OCI-LY7 (cell line): Measurements from ENCODE around the gene KRT36. TPM values are rescaled to one million over a fixed set of nuclear protein-coding genes. Genes with fewer than 3 reads are reported as not detected.
A peak's percentile ranks its signal among the peaks of the same experiment; 100 is the strongest.

Source experiments
- BruUV-seq: library from RNA; stranded (reverse); fragments of 400-500 nt; replicated peaks from 2 replicates; lab custom pipeline; 2021; lab: Mats Ljungman, UMichigan
- CTCF ChIA-PET: fragments of 300-600 bp; sonication (Branson Sonifier 250); formaldehyde crosslinking; loops from one replicate; lab custom pipeline; 2022; ENCODE audit warnings: antibody characterized with exemption; ENCODE audit not compliant: unreplicated experiment; lab: Charles Lee
- POLR2A ChIA-PET: fragments of 300-600 bp; sonication (Branson Sonifier 250); formaldehyde crosslinking; loops from one replicate; lab custom pipeline; 2022; ENCODE audit warnings: antibody characterized with exemption; lab: Charles Lee
- DNase-seq: peaks from one replicate; pipeline ENCODE4 v3.0.0-alpha.2; 2015; ENCODE audit warnings: low spot score
- H2AFZ ChIP-seq: fragments of 200-600 bp; sonication (generic), shearing (Covaris generic); 2 replicates; pipeline ENCODE4 v1.6.1; 2014; ENCODE audit warnings: mild to moderate bottlenecking, antibody characterized with exemption, low read length, moderate library complexity
- H3K27ac ChIP-seq: fragments of 200-600 bp; sonication (generic); 2 replicates; pipeline ENCODE4 v1.5.1; 2014; ENCODE audit warnings: mixed run types, low read depth, mild to moderate bottlenecking, moderate library complexity, low read length, inconsistent platforms; ENCODE audit not compliant: poor library complexity, severe bottlenecking
- H3K36me3 ChIP-seq: fragments of 200-600 bp; sonication (generic); 2 replicates; pipeline ENCODE4 v1.6.1; 2014; ENCODE audit warnings: mild to moderate bottlenecking, antibody characterized with exemption, low read length, moderate library complexity, mixed read lengths; ENCODE audit not compliant: insufficient read depth
- H3K4me1 ChIP-seq: fragments of 200-600 bp; sonication (generic); 2 replicates; pipeline ENCODE4 v1.5.1; 2014; ENCODE audit warnings: mild to moderate bottlenecking, low read length; ENCODE audit not compliant: insufficient read depth, poor library complexity, severe bottlenecking
- H3K4me2 ChIP-seq: fragments of 200-600 bp; sonication (generic); 2 replicates; pipeline ENCODE4 v1.6.1; 2014; ENCODE audit warnings: mild to moderate bottlenecking, low read length
- H3K4me3 ChIP-seq: fragments of 200-600 bp; sonication (generic); 2 replicates; pipeline ENCODE4 v1.5.1; 2014; ENCODE audit warnings: mild to moderate bottlenecking, low read depth, low read length; ENCODE audit not compliant: poor library complexity, severe bottlenecking
- H3K79me2 ChIP-seq: fragments of 200-600 bp; sonication (generic); 2 replicates; pipeline ENCODE4 v1.6.1; 2016; ENCODE audit warnings: low read depth, mild to moderate bottlenecking, low read length, moderate library complexity, mixed read lengths; ENCODE audit not compliant: insufficient read depth
- H3K9me2 ChIP-seq: fragments of 200-600 bp; sonication (generic); 2 replicates; pipeline ENCODE4 v1.6.1; 2016; ENCODE audit warnings: mild to moderate bottlenecking, low read length, mixed read lengths; ENCODE audit not compliant: insufficient read depth
- H3K9me3 ChIP-seq: fragments of 200-600 bp; sonication (generic); 2 replicates; pipeline ENCODE4 v1.6.1; 2014; ENCODE audit warnings: mild to moderate bottlenecking, mixed run types, low read length, mixed read lengths
- H4K20me1 ChIP-seq: fragments of 200-600 bp; sonication (generic); 2 replicates; pipeline ENCODE4 v1.6.1; 2014; ENCODE audit warnings: mild to moderate bottlenecking, antibody characterized with exemption, low read length, moderate library complexity, mixed read lengths; ENCODE audit not compliant: insufficient read depth
- CTCF ChIP-seq: fragments of 200-600 bp; sonication (generic); conservative IDR thresholded peaks from 2 replicates; pipeline ENCODE4 v1.5.1; 2014; ENCODE audit warnings: mild to moderate bottlenecking, antibody characterized with exemption, low read length, moderate library complexity, mixed read lengths
- EZH2phosphoT487 ChIP-seq: fragments of 200-600 bp; sonication (generic); IDR thresholded peaks from 2 replicates; pipeline ENCODE4 v1.6.1; 2018; ENCODE audit warnings: low read depth, borderline replicate concordance, mild to moderate bottlenecking, mixed run types, antibody characterized with exemption, low read length, moderate library complexity, mixed read lengths
- intact Hi-C: fragments of 100-400 bp; cut with micrococcal nuclease; formaldehyde crosslinking; loops from one replicate; pipeline ENCODE4 v1.10.0; 2022; ENCODE audit not compliant: unreplicated experiment
- microRNA-seq: library from miRNA; unstranded; fragments of <30 nt; microRNA quantifications from one replicate; pipeline ENCODE4 v1.2.0, GENCODE V29; 2022; ENCODE audit warnings: borderline replicate concordance
- small RNA-seq: library from RNA; depleted of rRNA; stranded (forward); fragments of <200 nt; gene quantifications from one replicate; pipeline ENCODE3, GENCODE V24; 2014
- total RNA-seq, 2 experiments: library from RNA; depleted of rRNA in 1 of 2; stranded (reverse); fragments of >200 nt in 1 of 2; shearing (Covaris generic) in 1 of 2; gene quantifications; 2 replicates each; pipeline ENCODE4 v1.2.3, GENCODE V29; 2014 to 2022

KRT36 gene
- total RNA-seq, 2 experiments from 2014 or later, result not detected

- ChIA-PET POLR2A (no interaction called here), CTCF (no interaction called here)
- no peak overlapping the region for H3K4me2 ChIP-seq
- H3K9me2 ChIP-seq, result no peaks in the 10 kb centered on the region
- H3K4me3 ChIP-seq, result no peak overlapping the region
- no peak overlapping the region for H2AFZ ChIP-seq
- H3K79me2 ChIP-seq, result no peaks in the 10 kb centered on the region
- no peak overlapping the region for H3K27ac ChIP-seq
- H3K36me3 ChIP-seq, result no peaks in the 10 kb centered on the region
- BruUV-seq, result no TSS peak
- no peaks in the 10 kb centered on the region for H3K4me1 ChIP-seq
- DNase-seq, result no peak
- H3K9me3 ChIP-seq, result no peaks in the 10 kb centered on the region
- H4K20me1 ChIP-seq, result no peaks in the 10 kb centered on the region
- intact Hi-C loops, result no loop called here
- TF ChIP-seq CTCF (no peak), EZH2phosphoT487 (no peak)
Measured at GRCh38 chr17:41437769-41438168, 51.9 kb downstream of the KRT36 start.

DNA sequence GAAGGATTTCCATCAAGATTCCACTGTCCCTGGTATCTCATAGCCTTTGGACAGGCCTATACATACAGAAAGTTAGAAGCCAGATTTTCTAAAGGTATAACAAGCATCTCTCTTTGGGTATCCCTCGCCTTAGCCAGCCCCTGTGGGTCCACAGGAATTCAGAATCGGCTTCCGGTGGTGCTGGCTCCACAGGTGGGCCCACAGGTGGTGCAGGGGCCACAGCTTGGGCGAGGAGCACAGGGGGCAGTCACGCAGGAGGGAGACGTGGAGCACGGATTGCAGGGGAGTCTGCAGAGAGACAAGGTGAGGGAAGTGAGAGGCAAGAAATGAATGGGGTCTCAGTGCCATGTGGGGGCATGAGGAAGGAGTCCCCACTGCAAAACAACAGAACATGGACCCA lies 52.5 kb downstream of the KRT36 start:
- Histone ChIP-seq H3K79me2 (no peaks in the 10 kb centered on the region), H3K4me3 (no peak overlapping the region), H3K4me2 (no peak overlapping the region), H3K27ac (no peak overlapping the region), H3K4me1 (no peaks in the 10 kb centered on the region), H2AFZ (no peak overlapping the region), H3K9me2 (no peaks in the 10 kb centered on the region), H3K36me3 (no peaks in the 10 kb centered on the region), H4K20me1 (no peaks in the 10 kb centered on the region), H3K9me3 (no peaks in the 10 kb centered on the region)
- no peak for TF ChIP-seq CTCF
- TF ChIP-seq EZH2phosphoT487, result no peak
- intact Hi-C loops, result no loop called here
- POLR2A ChIA-PET, result no interaction called here
- no TSS peak for BruUV-seq
- CTCF ChIA-PET, result no interaction called here
- no peak for DNase-seq

Small RNAs within 50 kb of the gene (microRNA-seq; reads per million reads assigned to microRNA genes)
- not detected for gene MIR6510

Small RNAs within 50 kb of the gene (small RNA-seq; reads per million reads assigned to genes)
- 10.4 reads per million, percentile 96 among the genes with 10 or more reads in this experiment for gene RNU2-32P

Other genes with a start within 250 kb of the KRT36 start
- not detected in 2 replicates for gene KRTAP9-4, start 240.2 kb downstream of the KRT36 start, total RNA-seq (2014; rRNA removed; shearing (Covaris generic))
- not detected in 2 replicates for gene KRTAP9-4, start 240.2 kb downstream of the KRT36 start, total RNA-seq (2022)
- not detected in 2 replicates for gene KRTAP9-9, start 234.5 kb downstream of the KRT36 start, total RNA-seq (2014; rRNA removed; shearing (Covaris generic))
- not detected in 2 replicates for gene KRTAP9-9, start 234.5 kb downstream of the KRT36 start, total RNA-seq (2022)
- gene KRTAP9-6, start 224.5 kb downstream of the KRT36 start, total RNA-seq (2014; rRNA removed; shearing (Covaris generic)), result not detected in 2 replicates
- gene KRTAP9-6, start 224.5 kb downstream of the KRT36 start, total RNA-seq (2022), result not detected in 2 replicates
- not detected in 2 replicates for gene KRTAP9-7, start 214.2 kb downstream of the KRT36 start, total RNA-seq (2014; rRNA removed; shearing (Covaris generic))
- gene KRTAP9-7, start 214.2 kb downstream of the KRT36 start, total RNA-seq (2022), result not detected in 2 replicates
- gene KRTAP29-1, start 187.1 kb downstream of the KRT36 start, total RNA-seq (2014; rRNA removed; shearing (Covaris generic)), result not detected in 2 replicates
- not detected in 2 replicates for gene KRTAP29-1, start 187.1 kb downstream of the KRT36 start, total RNA-seq (2022)
- not detected in 2 replicates for gene KRTAP16-1, start 180.6 kb downstream of the KRT36 start, total RNA-seq (2014; rRNA removed; shearing (Covaris generic))
- not detected in 2 replicates for gene KRTAP16-1, start 180.6 kb downstream of the KRT36 start, total RNA-seq (2022)
- not detected in 2 replicates for gene KRTAP17-1, start 174.2 kb downstream of the KRT36 start, total RNA-seq (2014; rRNA removed; shearing (Covaris generic))
- not detected in 2 replicates for gene KRTAP17-1, start 174.2 kb downstream of the KRT36 start, total RNA-seq (2022)
- gene KRT33A, start 139.1 kb downstream of the KRT36 start, total RNA-seq (2014; rRNA removed; shearing (Covaris generic)), result not detected in 2 replicates
- gene KRT33A, start 139.1 kb downstream of the KRT36 start, total RNA-seq (2022), result not detected in 2 replicates
- gene KRT33B, start 120.1 kb downstream of the KRT36 start, total RNA-seq (2014; rRNA removed; shearing (Covaris generic)), result not detected in 2 replicates
- not detected in 2 replicates for gene KRT33B, start 120.1 kb downstream of the KRT36 start, total RNA-seq (2022)
- not detected in 2 replicates for gene KRT34, start 107.6 kb downstream of the KRT36 start, total RNA-seq (2014; rRNA removed; shearing (Covaris generic))
- not detected in 2 replicates for gene KRT34, start 107.6 kb downstream of the KRT36 start, total RNA-seq (2022)
- not detected in 2 replicates for gene KRT31, start 92.3 kb downstream of the KRT36 start, total RNA-seq (2014; rRNA removed; shearing (Covaris generic))
- gene KRT31, start 92.3 kb downstream of the KRT36 start, total RNA-seq (2022), result not detected in 2 replicates
- not detected in 2 replicates for gene KRT37, start 65.3 kb downstream of the KRT36 start, total RNA-seq (2014; rRNA removed; shearing (Covaris generic))
- gene KRT37, start 65.3 kb downstream of the KRT36 start, total RNA-seq (2022), result not detected in 2 replicates
- not detected in 2 replicates for gene KRT38, start 48.9 kb downstream of the KRT36 start, total RNA-seq (2014; rRNA removed; shearing (Covaris generic))
- not detected in 2 replicates for gene KRT38, start 48.9 kb downstream of the KRT36 start, total RNA-seq (2022)
- gene KRT32, start 22.5 kb downstream of the KRT36 start, total RNA-seq (2014; rRNA removed; shearing (Covaris generic)), result not detected in 2 replicates
- not detected in 2 replicates for gene KRT32, start 22.5 kb downstream of the KRT36 start, total RNA-seq (2022)
- not detected in 2 replicates for gene KRT35, start 8.8 kb downstream of the KRT36 start, total RNA-seq (2014; rRNA removed; shearing (Covaris generic))
- gene KRT35, start 8.8 kb downstream of the KRT36 start, total RNA-seq (2022), result not detected in 2 replicates
- gene KRT13, start 15.7 kb upstream of the KRT36 start, total RNA-seq (2014; rRNA removed; shearing (Covaris generic)), result not detected in 2 replicates
- gene KRT13, start 15.7 kb upstream of the KRT36 start, total RNA-seq (2022), result not detected in 2 replicates
- not detected in 2 replicates for gene KRT15, start 29.0 kb upstream of the KRT36 start, total RNA-seq (2014; rRNA removed; shearing (Covaris generic))
- not detected in 2 replicates for gene KRT15, start 29.0 kb upstream of the KRT36 start, total RNA-seq (2022)
- gene KRT19, start 38.4 kb upstream of the KRT36 start, total RNA-seq (2014; rRNA removed; shearing (Covaris generic)), result not detected in 2 replicates
- not detected in 2 replicates for gene KRT19, start 38.4 kb upstream of the KRT36 start, total RNA-seq (2022)
- not detected in 2 replicates for gene KRT9, start 82.1 kb upstream of the KRT36 start, total RNA-seq (2014; rRNA removed; shearing (Covaris generic))
- gene KRT9, start 82.1 kb upstream of the KRT36 start, total RNA-seq (2022), result not detected in 2 replicates
- not detected in 2 replicates for gene KRT14, start 97.0 kb upstream of the KRT36 start, total RNA-seq (2014; rRNA removed; shearing (Covaris generic))
- gene KRT14, start 97.0 kb upstream of the KRT36 start, total RNA-seq (2022), result 0.30 and 0.82 TPM in 2 replicates
- not detected in 2 replicates for gene KRT16, start 122.9 kb upstream of the KRT36 start, total RNA-seq (2014; rRNA removed; shearing (Covaris generic))
- not detected in 2 replicates for gene KRT16, start 122.9 kb upstream of the KRT36 start, total RNA-seq (2022)
- not detected in 2 replicates for gene KRT17, start 134.7 kb upstream of the KRT36 start, total RNA-seq (2014; rRNA removed; shearing (Covaris generic))
- 0.70 and 2.1 TPM in 2 replicates for gene KRT17, start 134.7 kb upstream of the KRT36 start, total RNA-seq (2022)
- gene EIF1, start 199.0 kb upstream of the KRT36 start, total RNA-seq (2014; rRNA removed; shearing (Covaris generic)), result 123 and 145 TPM in 2 replicates
- 659 and 705 TPM in 2 replicates for gene EIF1, start 199.0 kb upstream of the KRT36 start, total RNA-seq (2022)
- not detected in 2 replicates for gene GAST, start 222.4 kb upstream of the KRT36 start, total RNA-seq (2014; rRNA removed; shearing (Covaris generic))
- gene GAST, start 222.4 kb upstream of the KRT36 start, total RNA-seq (2022), result not detected in 2 replicates
- gene HAP1, start 244.7 kb upstream of the KRT36 start, total RNA-seq (2014; rRNA removed; shearing (Covaris generic)), result 0.10 and 0.19 TPM in 2 replicates
- gene HAP1, start 244.7 kb upstream of the KRT36 start, total RNA-seq (2022), result 0.22 and 0.55 TPM in 2 replicates